Stimulated activated CD4-positive, alpha-beta T cell treated with anti-CD3 and anti-CD28 coated beads, Interleukin-1b, Interleukin-23, amount 100 ng/mL, for 1 hour (primary cell): ENCODE measurements around the gene GBX1.

Experiments
- DNase-seq, 2 donors: peaks; one replicate each; pipeline ENCODE4 v3.0.0-alpha.2; 2020; ENCODE audit warnings: low read depth in 2 of 2

GBX1 gene

DNA sequence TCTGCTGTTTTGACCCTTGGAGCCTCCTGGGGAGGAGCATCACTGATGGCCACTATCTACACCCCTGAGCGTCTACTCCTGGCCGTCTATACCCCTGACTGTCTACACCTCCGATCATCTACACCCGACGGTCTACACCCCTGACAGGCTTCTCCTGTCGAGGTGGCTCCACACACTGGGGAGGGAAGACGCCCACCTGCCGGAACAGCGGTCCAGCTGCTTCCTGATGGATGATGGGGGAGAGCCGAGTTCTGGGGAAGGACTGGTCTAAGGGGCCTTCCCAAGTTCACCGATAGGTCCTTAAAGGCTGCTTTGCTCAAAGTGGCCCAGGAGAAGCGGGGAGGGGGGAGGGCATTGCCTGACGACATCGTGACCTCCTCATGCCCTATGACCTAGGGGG lies 39.4 kb downstream of the GBX1 start:
- DNase-seq: no peak

- DNase-seq: no peak
Measured at GRCh38 chr7:151126491-151127137, 40.9 kb downstream of the GBX1 start.

- no peak for DNase-seq
Measured at GRCh38 chr7:151125846-151126481, 41.5 kb downstream of the GBX1 start.

DNA sequence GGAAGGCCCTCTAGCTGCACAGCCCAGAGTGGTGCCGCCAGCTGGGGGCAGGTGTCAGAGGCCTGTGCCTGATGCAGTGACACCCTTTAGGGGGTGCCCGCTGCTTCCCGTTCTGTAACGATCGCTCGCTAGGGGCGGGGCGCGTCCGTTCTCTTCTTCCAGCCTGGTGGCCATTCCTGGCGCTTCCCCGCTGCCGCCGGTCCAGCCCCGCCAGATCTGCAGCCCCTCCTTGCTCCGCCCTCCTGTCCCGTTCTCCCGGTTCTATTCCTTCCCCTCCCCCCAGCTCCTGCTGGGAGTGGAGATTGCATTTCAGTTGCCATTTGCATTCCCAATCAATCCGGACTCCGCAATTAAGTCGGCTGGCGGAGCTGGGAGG lies 42.0 kb downstream of the GBX1 start:
- DNase-seq: no peak

- no peak for DNase-seq
Measured at GRCh38 chr7:151124899-151125399, 42.5 kb downstream of the GBX1 start.

DNA sequence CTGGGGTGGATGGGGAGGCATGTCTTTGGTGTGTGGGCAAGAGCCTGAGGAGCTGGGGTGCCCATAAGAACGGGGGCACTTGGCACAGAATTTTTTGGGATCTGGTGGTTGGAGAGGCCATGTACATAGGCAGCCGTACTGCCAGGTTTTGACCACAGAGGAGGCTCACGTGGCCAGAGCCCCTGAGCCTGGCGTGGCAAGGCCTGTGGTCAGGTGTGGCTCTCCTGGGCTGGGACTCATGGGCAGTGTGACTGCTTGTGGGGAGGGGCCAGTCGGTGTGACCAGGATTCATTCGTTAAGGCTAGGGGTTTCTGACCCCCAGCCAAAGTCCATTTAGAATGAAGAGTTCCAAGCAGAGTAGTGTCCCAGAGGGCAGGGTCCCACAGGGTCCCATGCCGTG lies 43.0 kb downstream of the GBX1 start:
- DNase-seq: no peak

- peak; percentile 62 to 70 for DNase-seq
Measured at GRCh38 chr7:151123822-151124464, 43.6 kb downstream of the GBX1 start.

GRCh38 chr7:151123158-151123821 lies 44.2 kb downstream of the GBX1 start:
- DNase-seq: no peak

DNA sequence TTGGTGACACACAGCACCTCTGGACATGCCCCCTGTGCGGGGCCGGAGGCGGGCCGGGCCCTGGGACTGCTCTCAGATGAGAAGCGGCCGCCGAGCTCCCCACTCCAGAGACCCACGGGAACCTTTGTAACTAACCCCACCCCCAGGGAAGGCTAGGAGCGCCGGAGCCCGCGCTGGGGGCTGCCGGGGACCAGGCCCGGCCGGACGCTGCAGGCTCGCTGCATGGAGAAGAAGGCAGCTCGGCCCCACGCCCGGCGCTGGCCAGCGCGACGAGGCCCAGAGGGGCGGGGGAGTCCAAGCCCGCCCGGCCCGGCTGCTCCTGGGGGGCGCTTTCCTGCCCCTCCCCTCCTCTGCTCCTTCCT lies 44.7 kb downstream of the GBX1 start:
- no peak for DNase-seq

- DNase-seq: no peak
Measured at GRCh38 chr7:151122276-151122675, 45.2 kb downstream of the GBX1 start.

- DNase-seq: no peak
Measured at GRCh38 chr7:151121380-151122170, 45.9 kb downstream of the GBX1 start.

- DNase-seq: no peak
Measured at GRCh38 chr7:151120896-151121295, 46.6 kb downstream of the GBX1 start.

DNA sequence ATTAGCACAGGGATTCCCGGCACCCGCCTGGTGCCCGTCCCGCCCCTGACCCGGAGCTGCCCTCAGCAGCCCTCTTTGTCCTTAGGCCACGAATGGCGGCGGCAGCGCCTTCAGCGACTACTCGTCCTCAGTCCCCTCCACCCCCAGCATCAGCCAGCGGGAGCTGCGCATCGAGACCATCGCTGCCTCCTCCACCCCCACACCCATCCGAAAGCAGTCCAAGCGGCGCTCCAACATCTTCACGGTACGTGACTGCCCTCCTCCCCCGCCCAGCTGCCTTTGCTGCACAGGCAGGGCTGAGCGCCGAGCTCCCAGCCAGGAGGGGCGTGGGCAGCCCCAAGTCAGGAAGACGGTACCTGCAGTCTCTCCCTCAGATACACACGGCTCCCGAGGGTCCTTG lies 47.6 kb downstream of the GBX1 start:
- no peak for DNase-seq

GRCh38 chr7:151119055-151119415 lies 48.5 kb downstream of the GBX1 start:
- no peak for DNase-seq

DNA sequence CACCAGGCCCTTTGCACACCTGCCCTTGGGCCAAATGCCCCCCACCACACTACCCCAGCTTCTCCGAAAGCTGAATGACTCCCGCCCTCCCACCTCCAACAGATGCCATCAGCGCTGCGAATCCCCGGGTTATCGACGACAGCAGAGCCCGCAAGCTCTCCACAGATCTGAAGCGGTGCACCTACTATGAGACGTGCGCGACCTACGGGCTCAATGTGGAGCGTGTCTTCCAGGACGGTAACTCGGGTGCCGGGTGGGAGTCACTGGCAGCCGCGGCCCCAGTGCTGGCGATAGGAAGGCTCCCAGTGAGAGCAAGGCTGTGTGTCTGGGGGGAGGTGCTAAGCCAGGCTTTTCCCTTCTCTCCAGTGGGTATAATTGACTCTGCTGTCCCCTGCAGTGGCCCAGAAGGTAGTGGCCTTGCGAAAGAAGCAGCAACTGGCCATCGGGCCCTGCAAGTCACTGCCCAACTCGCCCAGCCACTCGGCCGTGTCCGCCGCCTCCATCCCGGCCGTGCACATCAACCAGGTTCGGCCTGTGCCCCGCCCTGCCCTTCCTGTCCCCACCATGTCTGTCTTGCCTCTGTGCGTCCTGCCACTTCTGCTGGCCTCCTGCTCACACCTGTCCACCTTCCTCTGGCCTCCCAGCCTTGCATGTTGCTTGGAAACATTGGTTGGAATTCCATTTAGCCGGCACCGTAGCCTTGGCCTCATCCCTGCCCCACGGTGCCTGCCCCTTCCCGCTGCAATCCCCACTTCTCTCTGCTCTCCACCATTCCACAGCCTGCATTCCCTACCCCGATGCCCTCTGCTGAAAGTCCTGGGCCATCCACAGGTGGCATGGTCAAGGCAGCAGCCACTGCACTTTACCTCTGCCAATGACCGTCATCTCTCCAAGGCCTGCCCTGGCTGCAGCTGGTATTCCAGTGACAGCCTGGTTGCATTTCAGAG lies 49.1 kb downstream of the GBX1 start:
- no peak for DNase-seq

- DNase-seq: peak in 1 of 2 donors; percentile 17
Measured at GRCh38 chr7:151117565-151117964, 49.9 kb downstream of the GBX1 start.

DNA sequence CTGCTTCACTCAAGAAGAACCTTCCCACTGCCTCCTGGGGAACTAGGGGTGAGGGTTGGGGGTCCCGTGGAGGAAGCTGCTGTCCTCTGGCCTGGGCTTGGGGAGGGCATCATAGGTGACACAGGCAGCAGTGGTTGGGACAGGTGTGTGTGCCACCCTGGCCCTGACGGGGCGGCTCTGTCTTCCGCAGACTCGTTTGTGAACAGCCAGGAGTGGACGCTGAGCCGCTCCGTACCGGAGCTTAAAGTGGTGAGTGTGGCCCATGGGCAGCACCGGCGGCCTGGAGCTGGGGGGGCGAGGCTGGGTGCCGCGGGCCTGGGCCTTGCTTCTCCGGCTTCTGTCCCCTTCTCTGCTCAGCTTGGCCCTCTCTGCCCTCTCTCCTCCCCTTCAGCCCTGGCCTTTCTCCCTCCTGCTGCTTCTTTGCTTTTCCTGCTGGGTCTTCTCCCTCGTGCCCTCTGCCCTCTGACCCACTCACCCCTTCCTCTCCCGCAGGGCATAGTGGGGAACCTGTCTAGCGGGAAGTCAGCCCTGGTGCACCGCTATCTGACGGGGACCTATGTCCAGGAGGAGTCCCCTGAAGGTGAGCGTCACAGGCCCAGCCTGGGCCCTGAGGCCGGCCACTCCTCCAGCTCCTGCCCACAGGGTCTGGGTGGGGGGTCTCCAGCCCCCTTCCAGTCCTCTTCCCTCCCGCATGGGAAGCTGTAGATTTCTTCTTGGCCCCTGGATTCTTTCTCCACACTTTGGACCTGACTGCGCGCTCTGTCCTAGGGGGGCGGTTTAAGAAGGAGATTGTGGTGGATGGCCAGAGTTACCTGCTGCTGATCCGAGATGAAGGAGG lies 50.7 kb downstream of the GBX1 start:
- no peak for DNase-seq

- DNase-seq: no peak
Measured at GRCh38 chr7:151115836-151116418, 51.6 kb downstream of the GBX1 start.

DNA sequence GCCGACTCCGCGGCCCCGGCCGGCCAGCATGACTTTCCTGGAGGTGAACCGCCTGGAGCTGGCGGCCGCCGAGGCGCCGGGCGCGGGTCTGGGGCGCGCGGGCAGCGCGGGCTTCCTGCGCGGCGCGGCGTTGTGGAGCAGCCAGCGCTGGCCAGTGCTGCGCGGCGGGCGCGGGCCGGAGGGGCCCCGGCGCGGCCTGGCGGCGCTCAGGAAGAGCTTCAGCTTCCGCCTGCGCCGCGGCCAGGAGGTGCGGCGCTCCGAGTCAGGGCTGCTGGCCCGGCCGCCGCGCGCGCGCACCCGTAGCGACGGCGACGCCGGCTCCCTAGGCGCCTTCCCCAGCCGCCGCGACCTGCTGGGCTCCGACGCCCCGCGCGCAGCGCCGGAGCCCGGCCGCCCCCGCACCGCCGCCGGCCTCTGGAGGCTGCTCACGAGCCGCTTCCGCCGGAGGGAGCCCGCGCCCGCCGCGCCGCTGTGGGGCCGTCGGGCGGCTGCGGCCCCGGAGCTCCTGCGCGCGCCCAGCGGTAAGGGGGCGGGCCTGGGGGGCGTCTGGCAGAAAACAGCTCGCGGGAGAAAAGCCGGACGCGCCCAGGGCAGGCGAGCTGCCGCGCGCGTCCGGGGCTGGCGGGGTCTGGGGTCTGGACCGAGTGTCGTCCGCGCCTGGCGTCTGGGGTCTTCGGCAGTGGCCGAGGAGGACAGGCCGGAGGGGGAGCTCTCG lies 52.2 kb downstream of the GBX1 start:
- DNase-seq: peak in 1 of 2 donors; percentile 22
